Sciatic nerve (tissue), 2 donors: Measurements from ENCODE around the gene INO80E. TPM values are rescaled to one million over a fixed set of nuclear protein-coding genes. Genes with fewer than 3 reads are reported as not detected.

Source experiments
- ATAC-seq: fragments of 200-7000 bp; cut with Tn5 transposase; one replicate; pipeline ENCODE4 v1.9.1; 2020; ENCODE audit warnings: mild to moderate bottlenecking, moderate library complexity
- DNase-seq: peaks from one replicate; pipeline ENCODE4 v3.0.0-alpha.2; 2020; ENCODE audit warnings: low spot score
- intact Hi-C: fragments of 100-400 bp; cut with DNase I; formaldehyde crosslinking; loops from one replicate; pipeline ENCODE4 v1.14.2; 2022
- total RNA-seq: library from RNA; stranded (reverse); fragmentation: NEBNext Ultra II Directional; extraction: Animal tissue kit (Norgen Biotek cat#: 25700); gene quantifications from one replicate; pipeline ENCODE4 v1.2.1, GENCODE V29; 2021
- donor health status: DM: no; HTN: no; CAD: no.
- donor health status: DM: no; HTN: no; CAD: no.

Gene INO80E
- total RNA-seq, 1 donor from 2014 or later: 59.2 TPM

GRCh38 chr16:29989111-29989858 is 6.8 kb upstream of the INO80E start:
- no peak for ATAC-seq
- intact Hi-C loops: no loop called here
- no peak for DNase-seq

- ATAC-seq: no peak
- DNase-seq: no peak
- intact Hi-C loops: no loop called here
These were observed 6.0 kb upstream of the INO80E start for GRCh38 chr16:29990034-29990433.

GRCh38 chr16:29990883-29991570 is 5.0 kb upstream of the INO80E start:
- ATAC-seq (no peak), DNase-seq (no peak)
- intact Hi-C loops: no loop called here

DNA sequence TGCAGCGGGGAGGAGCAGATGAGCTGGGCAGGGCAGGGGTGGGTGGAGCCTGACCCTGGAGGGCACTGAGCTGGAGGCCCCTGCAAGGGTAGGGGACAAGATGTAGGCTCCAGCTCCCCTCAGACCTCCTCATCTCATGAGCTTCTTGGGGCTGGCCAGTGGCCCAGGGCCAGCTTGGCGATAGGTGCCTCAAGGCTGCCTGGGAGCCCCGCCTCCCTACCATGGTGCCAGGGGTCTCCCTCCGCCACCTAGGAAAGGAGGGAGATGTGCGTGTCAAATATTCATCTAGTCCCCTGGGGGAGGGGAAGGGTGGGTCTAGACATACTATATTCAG is 4.5 kb upstream of the INO80E start:
- ATAC-seq (no peak), DNase-seq (no peak)
- intact Hi-C loops: no loop called here

DNA sequence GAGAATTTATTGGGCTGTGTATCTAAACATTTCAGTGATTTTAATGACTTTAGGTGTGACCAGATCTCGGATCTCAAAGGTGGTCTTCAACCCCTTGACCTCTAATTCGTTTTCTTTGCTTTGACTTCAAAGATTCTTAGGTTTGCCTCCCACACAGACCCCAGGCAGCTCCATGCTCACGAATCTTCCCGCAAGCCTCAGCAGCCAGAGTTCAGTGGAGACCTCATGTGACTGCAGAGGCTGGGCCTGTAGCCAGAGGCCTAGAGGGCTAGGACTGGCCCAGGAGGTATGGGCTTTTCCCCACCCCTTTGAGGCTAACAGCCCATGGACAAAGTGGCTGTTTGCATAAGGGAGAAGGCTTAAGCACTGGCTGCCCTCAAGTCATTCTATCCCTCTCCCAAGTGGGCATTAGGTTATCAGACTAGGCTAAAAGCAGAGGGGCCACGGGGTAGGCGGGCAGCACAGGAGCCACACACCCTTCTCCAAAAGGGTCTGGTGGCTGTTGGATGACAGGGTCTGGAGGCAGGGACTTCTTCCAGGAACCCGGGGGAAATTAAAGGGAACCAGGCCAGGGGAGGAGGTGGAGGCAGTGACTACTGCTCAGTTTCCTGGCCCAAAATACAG is 3.6 kb upstream of the INO80E start:
- no peak for ATAC-seq
- no peak for DNase-seq
- intact Hi-C loops: no loop called here

DNA sequence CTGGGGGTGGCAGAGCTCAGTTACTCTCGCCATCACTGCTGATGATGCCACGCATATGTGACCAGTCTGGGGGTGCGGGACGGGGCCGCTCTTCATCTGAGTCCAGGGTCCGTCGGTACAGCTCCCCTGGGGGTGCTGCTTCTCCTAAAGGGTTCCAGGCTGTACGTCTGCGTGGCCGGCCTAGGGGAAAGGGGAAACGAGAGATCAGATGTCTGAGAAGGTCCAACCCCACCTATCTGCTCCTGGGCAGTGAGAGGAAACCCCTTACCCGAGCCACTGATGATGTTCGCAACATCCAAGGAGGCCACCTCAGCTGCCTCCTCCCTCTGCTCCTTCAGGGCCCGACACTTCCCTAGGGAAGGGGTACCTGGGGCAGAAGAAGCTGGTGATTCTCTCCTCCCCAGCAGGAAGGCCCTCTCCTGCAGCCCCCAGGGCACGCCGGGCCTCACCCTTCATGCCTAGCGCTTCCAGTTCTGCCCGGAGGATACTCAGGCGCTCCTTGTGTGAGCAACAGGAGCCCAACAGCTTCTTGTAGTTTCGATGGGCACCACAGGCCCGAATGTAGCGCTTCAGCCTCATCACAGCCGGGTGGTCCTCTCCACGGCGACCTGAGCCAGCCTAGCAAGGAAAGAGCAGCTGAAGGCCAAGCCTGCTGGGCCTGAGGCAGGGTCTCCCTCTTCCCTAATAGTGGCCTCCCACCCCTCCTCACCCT is 2.7 kb upstream of the INO80E start:
- no peak for ATAC-seq
- DNase-seq: no peak
- intact Hi-C loops: no loop called here

DNA sequence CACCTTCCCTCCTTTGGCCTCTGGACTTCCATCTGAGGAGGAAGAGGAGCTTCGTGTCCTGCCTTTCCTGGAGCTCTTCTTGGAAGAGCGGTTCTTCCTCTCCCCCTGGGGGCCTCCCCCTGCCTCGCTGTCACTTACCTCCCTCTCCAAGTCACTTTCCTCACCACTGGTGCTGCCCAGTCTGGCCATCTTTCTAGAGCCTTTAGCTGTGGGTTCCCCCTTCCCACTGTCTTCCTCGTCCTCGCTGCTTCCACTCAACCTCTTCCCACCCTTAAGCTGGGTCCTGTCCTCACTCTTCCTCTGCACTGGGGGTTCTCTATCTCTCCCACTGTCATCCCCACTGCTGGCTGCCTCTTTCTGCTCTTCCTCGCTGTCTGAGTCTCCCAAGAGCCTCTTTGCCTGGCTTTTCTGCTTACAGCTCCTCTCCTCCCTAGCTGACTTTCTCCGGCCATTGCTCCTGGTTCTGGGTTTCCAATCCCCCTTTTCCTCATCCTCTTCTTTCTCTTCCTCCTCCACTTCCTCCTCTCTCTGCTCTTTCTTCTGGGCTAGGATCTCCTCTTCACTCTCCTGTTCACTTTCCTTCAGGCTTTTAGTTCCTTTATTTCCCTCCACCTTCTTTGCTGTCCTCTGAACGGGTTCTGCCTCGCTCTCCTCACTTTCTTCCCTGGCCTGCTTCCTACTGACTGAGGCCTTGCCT is 2.0 kb upstream of the INO80E start:
- no peak for DNase-seq
- intact Hi-C loops: no loop called here
- no peak for ATAC-seq

GRCh38 chr16:29994600-29995323 is 1.3 kb upstream of the INO80E start:
- peak; percentile 77 for DNase-seq
- intact Hi-C loops: no loop called here

GRCh38 chr16:29995324-29995910 is 624 bp upstream of the INO80E start, which contains the start of gene HIRIP3:
TSS of gene HIRIP3 (minus strand) at chr16:29995617. CDS start at chr16:29995605, 12 bp downstream.
- ATAC-seq (peak; percentile 88), DNase-seq (peak; percentile 94)
- intact Hi-C loops: no loop called here

More at GRCh38 chr16:29994600-29995323, 1.3 kb upstream of the INO80E start:
- peak; percentile 43 for ATAC-seq

DNA sequence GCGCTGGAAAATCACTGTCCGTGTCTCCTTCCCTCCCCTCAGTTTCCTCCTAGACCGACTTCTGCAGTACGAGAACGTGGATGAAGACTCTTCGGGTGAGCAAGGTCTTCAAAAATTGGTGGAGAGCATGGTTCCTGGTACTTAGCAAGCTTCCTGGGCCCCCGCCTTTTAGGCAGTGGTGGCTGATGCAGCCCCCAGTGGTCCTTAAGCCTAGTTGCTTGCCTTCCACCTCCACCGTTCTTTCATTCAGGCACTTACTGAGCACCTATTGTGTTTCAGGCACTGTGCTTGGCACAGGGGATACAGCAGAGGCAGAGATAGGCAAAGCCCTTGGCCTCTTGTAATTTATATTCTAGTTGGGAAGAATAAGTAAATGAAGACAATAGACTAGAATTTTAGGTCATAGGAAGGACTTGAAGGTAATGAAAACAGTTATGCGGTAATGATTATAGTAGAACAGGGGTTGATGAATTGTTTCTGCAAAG is 767 bp downstream of the INO80E start:
- ATAC-seq (no peak), DNase-seq (no peak)
- intact Hi-C loops: no loop called here

GRCh38 chr16:29999605-30000004 is 3.6 kb downstream of the INO80E start:
- ATAC-seq: no peak
- DNase-seq: no peak
- intact Hi-C loops: loop anchor here (10.0 kb wide), 2 partner anchors 75 to 145 kb away; partner anchors contain the start of gene KCTD13

GRCh38 chr16:30000735-30001631 is 4.9 kb downstream of the INO80E start:
- ATAC-seq (no peak), DNase-seq (no peak)
- intact Hi-C loops: loop anchor here (10.0 kb wide), 2 partner anchors 76 to 146 kb away; partner anchors contain the start of gene KCTD13

- DNase-seq (no peak), ATAC-seq (no peak)
- intact Hi-C loops: loop anchor here (10.0 kb wide), 2 partner anchors 78 to 148 kb away; partner anchors contain the start of gene KCTD13
These were observed 6.7 kb downstream of the INO80E start for GRCh38 chr16:30002614-30003346.

- intact Hi-C loops: loop anchor here (10.0 kb wide), 2 partner anchors 79 to 149 kb away; partner anchors contain the start of gene KCTD13
These were observed 7.8 kb downstream of the INO80E start for GRCh38 chr16:30003670-30004423.

DNA sequence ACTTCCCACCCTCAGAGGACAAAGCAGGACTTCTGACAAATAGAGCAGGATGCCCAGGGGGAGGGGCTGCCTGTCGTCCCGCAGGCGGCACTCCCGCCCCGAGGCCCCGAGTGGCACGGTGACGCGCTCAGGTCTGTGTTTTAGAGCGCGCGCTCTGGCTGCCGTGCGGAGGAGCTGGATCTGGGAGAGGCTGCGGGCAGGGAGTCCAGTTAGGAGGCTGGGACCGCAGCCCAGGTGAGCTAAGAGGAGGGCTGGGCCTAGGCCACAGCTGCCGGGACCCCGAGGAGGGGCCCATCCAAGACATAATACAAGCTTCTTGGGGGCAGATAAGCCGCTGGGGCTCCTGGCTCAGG is 8.4 kb downstream of the INO80E start:
- no peak for ATAC-seq
- intact Hi-C loops: loop anchor here (10.0 kb wide), 2 partner anchors 80 to 150 kb away; partner anchors contain the start of gene KCTD13
- no peak for DNase-seq

More at GRCh38 chr16:30003670-30004423, 7.8 kb downstream of the INO80E start:
- DNase-seq: no peak
- no peak for ATAC-seq
